ENCODE measurements around the gene NTRK3. TPM values are rescaled to one million over a fixed set of nuclear protein-coding genes. Genes with fewer than 3 reads are reported as not detected.

NTRK3 gene
- total RNA-seq, 1 donor from 2014 or later = 3.5 TPM

DNA sequence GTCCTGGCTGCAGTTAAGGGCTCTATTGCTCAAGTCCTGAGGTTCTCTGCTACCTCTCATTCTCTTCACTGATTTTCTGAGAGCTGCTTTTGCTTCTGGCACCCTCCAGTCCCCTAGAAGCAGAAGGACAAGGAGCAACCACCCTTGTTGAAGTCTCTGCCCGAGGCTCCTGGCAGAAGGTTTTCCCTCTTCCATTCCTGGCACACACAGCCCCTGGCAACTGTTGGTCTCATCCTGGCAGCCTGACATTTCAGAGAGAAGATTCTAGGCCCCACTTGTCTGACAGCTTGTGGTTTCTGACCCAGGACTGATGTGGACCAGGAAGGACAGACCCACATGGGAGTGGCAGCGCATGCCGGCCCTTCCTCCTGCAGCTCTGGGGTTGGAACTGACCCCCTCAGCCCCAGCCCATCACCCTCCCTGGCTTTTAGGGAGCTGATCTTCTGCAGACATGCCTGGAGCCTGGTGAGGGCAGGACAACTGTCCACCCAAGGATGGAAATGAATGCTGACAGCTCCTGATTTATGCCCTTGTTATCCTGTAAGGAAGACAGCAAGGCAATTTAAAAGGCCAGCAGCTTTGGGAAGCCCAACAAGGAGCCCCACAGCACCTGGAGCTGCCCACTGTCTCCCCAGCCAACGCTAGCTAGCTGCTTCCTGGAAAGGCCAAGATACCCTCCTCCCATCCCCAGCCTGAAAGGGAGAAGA lies 13.0 kb upstream of the NTRK3 start:
- Histone ChIP-seq H3K4me3 (no peak overlapping the region), H3K36me3 (no peaks in the 10 kb centered on the region), H3K27me3 (ENCODE audit: low read depth) (peaks cover 5% of the 10 kb centered on the region), H3K4me1 (no peaks in the 10 kb centered on the region), H3K27ac (no peak overlapping the region), H3K9me3 (no peaks in the 10 kb centered on the region)
- TF ChIP-seq, protein P1, sequence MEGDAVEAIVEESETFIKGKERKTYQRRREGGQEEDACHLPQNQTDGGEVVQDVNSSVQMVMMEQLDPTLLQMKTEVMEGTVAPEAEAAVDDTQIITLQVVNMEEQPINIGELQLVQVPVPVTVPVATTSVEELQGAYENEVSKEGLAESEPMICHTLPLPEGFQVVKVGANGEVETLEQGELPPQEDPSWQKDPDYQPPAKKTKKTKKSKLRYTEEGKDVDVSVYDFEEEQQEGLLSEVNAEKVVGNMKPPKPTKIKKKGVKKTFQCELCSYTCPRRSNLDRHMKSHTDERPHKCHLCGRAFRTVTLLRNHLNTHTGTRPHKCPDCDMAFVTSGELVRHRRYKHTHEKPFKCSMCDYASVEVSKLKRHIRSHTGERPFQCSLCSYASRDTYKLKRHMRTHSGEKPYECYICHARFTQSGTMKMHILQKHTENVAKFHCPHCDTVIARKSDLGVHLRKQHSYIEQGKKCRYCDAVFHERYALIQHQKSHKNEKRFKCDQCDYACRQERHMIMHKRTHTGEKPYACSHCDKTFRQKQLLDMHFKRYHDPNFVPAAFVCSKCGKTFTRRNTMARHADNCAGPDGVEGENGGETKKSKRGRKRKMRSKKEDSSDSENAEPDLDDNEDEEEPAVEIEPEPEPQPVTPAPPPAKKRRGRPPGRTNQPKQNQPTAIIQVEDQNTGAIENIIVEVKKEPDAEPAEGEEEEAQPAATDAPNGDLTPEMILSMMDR (IDR thresholded peaks at IDR 0.05) = no peak
- DNase-seq (no peak), ATAC-seq (no peak)
- intact Hi-C loops (cut with DNase I) = no loop called here

DNA sequence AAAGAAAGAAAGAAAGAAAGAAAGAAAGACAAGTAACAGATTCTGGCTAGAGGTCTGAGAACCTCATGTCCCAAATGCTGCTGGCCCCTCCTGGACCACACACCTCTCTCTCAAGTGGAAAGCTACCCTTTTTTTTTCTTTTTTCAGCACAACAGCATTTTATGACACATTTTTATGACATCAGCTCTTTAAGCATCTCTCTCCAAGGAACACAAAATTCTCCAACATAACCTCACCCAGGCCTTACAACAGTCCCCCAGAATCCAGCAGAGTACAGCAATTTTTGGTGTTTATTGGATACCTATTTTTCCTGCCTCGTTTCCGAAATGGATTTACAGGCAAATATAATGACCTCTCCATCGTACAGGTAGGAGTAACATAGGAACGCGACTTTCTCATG lies 11.2 kb upstream of the NTRK3 start:
- H3K4me1 ChIP-seq = no peaks in the 10 kb centered on the region
- TF ChIP-seq, protein P1 (IDR thresholded peaks at IDR 0.05) = no peak
- H3K9me3 ChIP-seq = no peaks in the 10 kb centered on the region
- intact Hi-C loops (cut with DNase I) = no loop called here
- ATAC-seq (no peak), DNase-seq (no peak)
- H3K36me3 ChIP-seq = no peaks in the 10 kb centered on the region
- no peak overlapping the region for H3K4me3 ChIP-seq
- H3K27me3 ChIP-seq (ENCODE audit: low read depth) = peaks cover 5% of the 10 kb centered on the region
- H3K27ac ChIP-seq = no peak overlapping the region

DNA sequence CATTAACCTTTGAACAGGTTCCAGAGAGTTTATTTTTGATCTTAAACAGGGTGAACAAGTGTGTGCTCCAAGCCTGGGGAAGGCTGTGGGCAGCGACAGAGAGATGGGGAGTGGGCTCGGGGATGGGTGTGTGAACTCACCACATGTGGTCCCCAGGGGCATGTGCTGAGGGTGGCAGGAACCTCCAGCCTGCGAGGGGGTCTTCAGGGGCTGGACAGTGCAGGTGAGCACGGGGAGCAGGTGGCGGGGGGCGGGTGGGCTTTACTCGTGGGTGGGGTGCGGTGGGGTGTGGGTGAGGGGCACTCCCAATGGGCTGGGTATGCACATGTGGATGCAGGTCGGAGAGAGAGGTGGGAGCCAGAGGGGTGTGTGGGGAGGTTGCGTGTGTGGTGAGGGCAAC lies 9.6 kb upstream of the NTRK3 start:
- H3K4me1 ChIP-seq = no peaks in the 10 kb centered on the region
- DNase-seq (no peak), ATAC-seq (no peak)
- intact Hi-C loops (cut with DNase I) = no loop called here
- no peaks in the 10 kb centered on the region for H3K36me3 ChIP-seq
- H3K4me3 ChIP-seq = no peak overlapping the region
- peaks cover 9% of the 10 kb centered on the region for H3K27me3 ChIP-seq (ENCODE audit: low read depth)
- no peak overlapping the region for H3K27ac ChIP-seq
- no peaks in the 10 kb centered on the region for H3K9me3 ChIP-seq
- TF ChIP-seq, protein P1 (IDR thresholded peaks at IDR 0.05) = no peak

- intact Hi-C loops (cut with DNase I) = no loop called here
- Histone ChIP-seq H3K27me3 (ENCODE audit: low read depth) (peaks cover 16% of the 10 kb centered on the region), H3K36me3 (no peaks in the 10 kb centered on the region), H3K4me1 (no peaks in the 10 kb centered on the region), H3K4me3 (no peak overlapping the region), H3K27ac (no peak overlapping the region), H3K9me3 (no peaks in the 10 kb centered on the region)
- DNase-seq = no peak
- no peak for ATAC-seq
- TF ChIP-seq, protein P1 (IDR thresholded peaks at IDR 0.05) = no peak
Measured at GRCh38 chr15:88264622-88265021, 8.1 kb upstream of the NTRK3 start.

DNA sequence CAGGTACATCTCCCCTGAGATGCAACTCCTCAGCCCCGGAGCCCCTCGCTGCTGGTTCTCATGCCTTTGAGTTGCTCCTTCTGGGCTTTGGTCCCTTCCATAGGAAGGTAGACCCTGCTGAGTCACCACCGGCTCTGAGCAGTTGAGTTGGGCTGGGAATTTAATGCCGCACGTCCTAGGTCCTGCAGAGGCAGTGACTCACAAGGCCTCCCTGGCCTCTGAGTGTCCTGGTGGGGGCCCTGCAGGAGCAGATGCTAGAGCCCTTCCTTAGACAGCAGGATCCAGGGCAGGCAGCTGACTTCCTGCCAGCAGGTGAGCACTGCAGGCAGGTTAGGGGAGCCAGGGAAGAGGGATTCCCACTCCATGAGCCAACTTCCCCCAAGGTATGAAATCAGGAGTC lies 5.5 kb upstream of the NTRK3 start:
- ATAC-seq (no peak), DNase-seq (no peak)
- intact Hi-C loops (cut with DNase I) = no loop called here
- Histone ChIP-seq H3K27me3 (ENCODE audit: low read depth) (peaks cover 35% of the 10 kb centered on the region), H3K36me3 (no peaks in the 10 kb centered on the region), H3K4me3 (no peak overlapping the region), H3K4me1 (peaks cover 11% of the 10 kb centered on the region), H3K9me3 (no peaks in the 10 kb centered on the region), H3K27ac (no peak overlapping the region)
- TF ChIP-seq, protein P1 (IDR thresholded peaks at IDR 0.05) = no peak

Measured in lower lobe of right lung (tissue), 2 donors.